OCI-LY1 (cell line): Measurements from ENCODE around the gene HECW1.

Experiments
- CTCF ChIP-seq: fragments of 200-600 bp; sonication (generic), shearing (Covaris generic); IDR thresholded peaks from 2 replicates; pipeline ENCODE4 v1.5.1; 2017; ENCODE audit warnings: mild to moderate bottlenecking, antibody characterized with exemption, low read length, moderate library complexity, mixed read lengths
- EZH2 ChIP-seq: fragments of 200-600 bp; sonication (generic), shearing (Covaris generic); IDR thresholded peaks from 2 replicates; pipeline ENCODE4 v1.8.0; 2017; ENCODE audit warnings: borderline replicate concordance, mixed run types, mild to moderate bottlenecking, antibody characterized with exemption, low read length, moderate library complexity, mixed read lengths

- no peak for TF ChIP-seq CTCF
- no peak for TF ChIP-seq EZH2
Observed at GRCh38 chr7:43604251-43604650, 491.8 kb downstream of the HECW1 start.
